NCI-H2107 treated with DMSO at 0.1 percent for 48 hours (cell line): ENCODE data around the gene SPNS1.
"Not testable (repeated sequence)": the region's sequence is repeated elsewhere in the genome, so short reads cannot be mapped to it uniquely, and the experiment has no call there.

Source experiments
- DNase-seq: peaks from one replicate; lab custom pipeline; 2025; ENCODE audit not compliant: unreplicated experiment; lab: John Stamatoyannopoulos, UW

Gene SPNS1

GRCh38 chr16:28987170-28987853, 12.7 kb downstream of the SPNS1 start:
- DNase-seq, result no peak

GRCh38 chr16:28989363-28989762, 14.8 kb downstream of the SPNS1 start:
- no peak for DNase-seq

GRCh38 chr16:28990375-28991040, 15.9 kb downstream of the SPNS1 start:
- no peak for DNase-seq

- DNase-seq, result no peak
Measured at GRCh38 chr16:28991687-28992086, 17.1 kb downstream of the SPNS1 start.

GRCh38 chr16:28992496-28992895, 17.9 kb downstream of the SPNS1 start:
- no peak for DNase-seq

GRCh38 chr16:28998837-28999236, 24.3 kb downstream of the SPNS1 start:
- DNase-seq, result no peak

GRCh38 chr16:28999577-28999976, 25.0 kb downstream of the SPNS1 start:
- no peak for DNase-seq

- DNase-seq, result no peak
Measured at GRCh38 chr16:29000019-29000418, 25.4 kb downstream of the SPNS1 start.

- not testable (repeated sequence) for DNase-seq
Measured at GRCh38 chr16:29004496-29005139, 30.0 kb downstream of the SPNS1 start.

GRCh38 chr16:29007730-29008593, 33.4 kb downstream of the SPNS1 start:
- no peak for DNase-seq

GRCh38 chr16:29009050-29009837, 34.7 kb downstream of the SPNS1 start:
- no peak for DNase-seq

GRCh38 chr16:29009838-29010166, 35.2 kb downstream of the SPNS1 start:
- no peak for DNase-seq

- no peak for DNase-seq
Measured at GRCh38 chr16:29011112-29011511, 36.5 kb downstream of the SPNS1 start.

GRCh38 chr16:29011851-29012250, 37.3 kb downstream of the SPNS1 start:
- no peak for DNase-seq

- DNase-seq, result no peak
Measured at GRCh38 chr16:29012913-29013553, 38.5 kb downstream of the SPNS1 start.

GRCh38 chr16:29014561-29015069, 40.0 kb downstream of the SPNS1 start:
- DNase-seq, result no peak

GRCh38 chr16:29022196-29022595, 47.6 kb downstream of the SPNS1 start:
- DNase-seq, result no peak

- no peak for DNase-seq
Measured at GRCh38 chr16:29023279-29024277, 49.0 kb downstream of the SPNS1 start.

GRCh38 chr16:29024278-29024677, 49.7 kb downstream of the SPNS1 start:
- no peak for DNase-seq
